Gastroesophageal sphincter (tissue), 3 donors: ENCODE measurements around the gene PATJ.

Experiments
- POLR2A ChIP-seq, 2 donors: fragments of 450-650 bp; IDR thresholded peaks; one replicate each; pipeline ENCODE4 v1.6.1; 2017; ENCODE audit warnings: antibody characterized with exemption in 2 of 2, mild to moderate bottlenecking in 2 of 2, moderate library complexity in 1 of 2
- POLR2AphosphoS5 ChIP-seq: sonication (generic); formaldehyde crosslinking; IDR thresholded peaks from one replicate; pipeline ENCODE4 v1.6.1; 2017; ENCODE audit warnings: antibody characterized with exemption
- TF ChIP-seq, protein P1 (sequence below), 4 experiments: fragments of 200-600 bp in 2 of 4; fragments of 450-650 bp in 2 of 4; sonication (generic) in 1 of 4; IDR thresholded peaks; one replicate each; pipeline ENCODE4 v1.5.1; 2017 to 2019; ENCODE audit warnings: antibody characterized with exemption in 4 of 4, mild to moderate bottlenecking in 2 of 4, moderate library complexity in 2 of 4

DNA sequence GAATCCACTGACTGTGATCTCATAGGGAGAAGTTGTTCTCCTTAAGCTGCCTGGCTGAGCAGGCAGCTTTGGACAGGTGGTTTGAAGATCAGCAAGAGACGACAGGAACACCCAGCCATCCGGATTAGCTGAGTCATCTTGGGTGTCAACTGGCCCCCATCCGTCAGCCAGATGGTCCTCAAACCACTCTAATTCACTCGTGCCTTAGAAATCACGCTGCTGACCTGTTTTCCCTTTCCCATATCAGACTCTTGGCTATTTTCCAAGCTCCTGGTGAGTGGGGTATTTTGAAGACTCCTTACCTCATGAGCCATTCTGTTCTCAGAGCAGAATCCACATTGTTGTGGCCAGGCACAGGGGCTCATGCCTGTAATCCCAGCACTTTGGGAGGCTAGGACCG, 303.3 kb downstream of the PATJ start:
- TF ChIP-seq, protein P1, sequence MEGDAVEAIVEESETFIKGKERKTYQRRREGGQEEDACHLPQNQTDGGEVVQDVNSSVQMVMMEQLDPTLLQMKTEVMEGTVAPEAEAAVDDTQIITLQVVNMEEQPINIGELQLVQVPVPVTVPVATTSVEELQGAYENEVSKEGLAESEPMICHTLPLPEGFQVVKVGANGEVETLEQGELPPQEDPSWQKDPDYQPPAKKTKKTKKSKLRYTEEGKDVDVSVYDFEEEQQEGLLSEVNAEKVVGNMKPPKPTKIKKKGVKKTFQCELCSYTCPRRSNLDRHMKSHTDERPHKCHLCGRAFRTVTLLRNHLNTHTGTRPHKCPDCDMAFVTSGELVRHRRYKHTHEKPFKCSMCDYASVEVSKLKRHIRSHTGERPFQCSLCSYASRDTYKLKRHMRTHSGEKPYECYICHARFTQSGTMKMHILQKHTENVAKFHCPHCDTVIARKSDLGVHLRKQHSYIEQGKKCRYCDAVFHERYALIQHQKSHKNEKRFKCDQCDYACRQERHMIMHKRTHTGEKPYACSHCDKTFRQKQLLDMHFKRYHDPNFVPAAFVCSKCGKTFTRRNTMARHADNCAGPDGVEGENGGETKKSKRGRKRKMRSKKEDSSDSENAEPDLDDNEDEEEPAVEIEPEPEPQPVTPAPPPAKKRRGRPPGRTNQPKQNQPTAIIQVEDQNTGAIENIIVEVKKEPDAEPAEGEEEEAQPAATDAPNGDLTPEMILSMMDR (IDR thresholded peaks at IDR 0.05) = no peak
- TF ChIP-seq POLR2AphosphoS5 (no peak), POLR2A (IDR thresholded peaks at IDR 0.05) (no peak)
